CD14-positive monocyte (primary cell): ENCODE data around the gene MAP2. TPM values are rescaled to one million over a fixed set of nuclear protein-coding genes. Genes with fewer than 3 reads are reported as not detected.

ENCODE experiments used
- DNase-seq, 3 donors: peaks; one replicate each; pipeline ENCODE4 v3.0.0-alpha.2; 2011 to 2022
- H2AFZ ChIP-seq: 2 replicates; pipeline ENCODE4 v1.6.0; 2012; ENCODE audit warnings: mild to moderate bottlenecking, low read depth, low read length, inconsistent platforms; ENCODE audit not compliant: insufficient read depth, poor library complexity, severe bottlenecking
- H3K27ac ChIP-seq, 2 donors: 1 replicate in 1 of 2; 2 replicates in 1 of 2; pipeline ENCODE4 v1.5.1; 2012 to 2013; ENCODE audit warnings: low read length in 2 of 2, control low read depth in 1 of 2, inconsistent platforms in 1 of 2, low read depth in 1 of 2, mild to moderate bottlenecking in 1 of 2
- H3K27me3 ChIP-seq, 2 donors: one replicate each; pipeline versions ENCODE4 v1.6.0 to v1.6.1; 2011 to 2013; ENCODE audit warnings: low read length in 2 of 2; ENCODE audit not compliant: control insufficient read depth in 2 of 2, insufficient read depth in 2 of 2
- H3K36me3 ChIP-seq, 2 donors: replicated peaks in 1 of 2; 1 replicate in 1 of 2; 2 replicates in 1 of 2; pipeline versions ENCODE4 v1.5.1 to v1.6.1; 2012 to 2013; ENCODE audit warnings: low read length in 2 of 2, control low read depth in 1 of 2, inconsistent platforms in 1 of 2, mild to moderate bottlenecking in 1 of 2; ENCODE audit not compliant: insufficient read depth in 2 of 2, control insufficient read depth in 1 of 2
- H3K4me1 ChIP-seq, 2 donors: 1 replicate in 1 of 2; 2 replicates in 1 of 2; pipeline versions ENCODE4 v1.5.1 to v1.6.1; 2012 to 2013; ENCODE audit warnings: low read length in 2 of 2, control low read depth in 1 of 2, inconsistent platforms in 1 of 2, mild to moderate bottlenecking in 1 of 2, moderate library complexity in 1 of 2; ENCODE audit not compliant: insufficient read depth in 2 of 2, control insufficient read depth in 1 of 2
- H3K4me2 ChIP-seq: replicated peaks from 2 replicates; pipeline ENCODE3; 2012; ENCODE audit warnings: low read length, moderate library complexity, mild to moderate bottlenecking; ENCODE audit not compliant: poor library complexity, severe bottlenecking; ENCODE audit errors: extremely low read depth
- H3K4me3 ChIP-seq, 3 experiments: fragments of 200-600 bp in 1 of 3; sonication (generic) in 1 of 3; replicated peaks in 1 of 3; 1 replicate in 2 of 3; 2 replicates in 1 of 3; pipeline ENCODE4 v1.5.1; 2011 to 2013; ENCODE audit warnings: low read length in 3 of 3, mild to moderate bottlenecking in 3 of 3, control low read depth in 2 of 3, low read depth in 2 of 3, inconsistent platforms in 1 of 3, moderate library complexity in 1 of 3
- H3K79me2 ChIP-seq: 2 replicates; pipeline ENCODE4 v1.6.0; 2012; ENCODE audit warnings: mild to moderate bottlenecking, control low read depth, inconsistent platforms, low read length, moderate library complexity; ENCODE audit not compliant: insufficient read depth
- H3K9ac ChIP-seq: 2 replicates; pipeline ENCODE4 v1.6.0; 2017; ENCODE audit warnings: low read length, mild to moderate bottlenecking; ENCODE audit not compliant: insufficient read depth, poor library complexity, severe bottlenecking
- H3K9me3 ChIP-seq, 2 donors: replicated peaks in 1 of 2; 1 replicate in 1 of 2; 2 replicates in 1 of 2; pipeline versions ENCODE4 v1.5.1 to v1.6.1; 2012 to 2013; ENCODE audit warnings: low read length in 2 of 2, control low read depth in 1 of 2; ENCODE audit not compliant: control insufficient read depth in 1 of 2, insufficient read depth in 1 of 2
- H4K20me1 ChIP-seq: 2 replicates; pipeline ENCODE4 v1.6.0; 2012; ENCODE audit warnings: mild to moderate bottlenecking, low read length, control low read depth, moderate library complexity; ENCODE audit not compliant: insufficient read depth
- H3K27ac Mint-ChIP-seq, 7 donors: one replicate each; pipeline ENCODE4 v1.8.0; 2020; ENCODE audit warnings: mild to moderate bottlenecking in 7 of 7, mixed read lengths in 7 of 7, moderate library complexity in 6 of 7, inconsistent platforms in 2 of 7
- H3K27me3 Mint-ChIP-seq, 3 donors: one replicate each; pipeline ENCODE4 v1.8.0; 2021 to 2022; ENCODE audit warnings: low read depth in 3 of 3, mild to moderate bottlenecking in 3 of 3, mixed read lengths in 3 of 3, moderate library complexity in 3 of 3, inconsistent platforms in 1 of 3
- H3K36me3 Mint-ChIP-seq, 2 donors: one replicate each; pipeline ENCODE4 v1.8.0; 2020; ENCODE audit warnings: mixed read lengths in 2 of 2, inconsistent platforms in 1 of 2, mild to moderate bottlenecking in 1 of 2
- H3K4me1 Mint-ChIP-seq: one replicate; pipeline ENCODE4 v1.8.0; 2020; ENCODE audit warnings: mild to moderate bottlenecking, mixed read lengths
- H3K4me3 Mint-ChIP-seq, 2 donors: one replicate each; pipeline ENCODE4 v1.8.0; 2020; ENCODE audit warnings: mild to moderate bottlenecking in 2 of 2, mixed read lengths in 2 of 2, moderate library complexity in 1 of 2
- H3K9me3 Mint-ChIP-seq, 7 donors: one replicate each; pipeline ENCODE4 v1.8.0; 2020 to 2022; ENCODE audit warnings: mixed read lengths in 7 of 7, mild to moderate bottlenecking in 6 of 7, moderate library complexity in 6 of 7, inconsistent platforms in 2 of 7
- WGBS: methylation state at CpG from one replicate; pipeline ENCODE4 v1.1.5; 2013; ENCODE audit warnings: missing lambda C conversion rate; ENCODE audit not compliant: insufficient coverage; 5-methylcytosine and 5-hydroxymethylcytosine counted together
- intact Hi-C, 2 donors: fragments of 100-400 bp; cut with micrococcal nuclease; formaldehyde crosslinking; loops; one replicate each; pipeline versions ENCODE4 v1.15.0 to v1.15.1; 2023
- polyA plus RNA-seq, 3 donors: library from polyadenylated mRNA; depleted of rRNA in 1 of 3; unstranded in 2 of 3; stranded (reverse) in 1 of 3; fragments of 300-500 nt in 2 of 3; fragments of >200 nt in 1 of 3; fragmentation: Illumina TruSeq in 2 of 3; gene quantifications; 1 replicate in 2 of 3; 2 replicates in 1 of 3; pipeline ENCODE4 v1.2.3, GENCODE V29; 2012 to 2021
- TF ChIP-seq, protein P1 (sequence below): fragments of 200-600 bp; IDR thresholded peaks from one replicate; pipeline ENCODE4 v1.8.0; 2022; ENCODE audit warnings: antibody characterized with exemption, mild to moderate bottlenecking

The MAP2 gene
- polyA plus RNA-seq, 3 donors, result not detected

DNA sequence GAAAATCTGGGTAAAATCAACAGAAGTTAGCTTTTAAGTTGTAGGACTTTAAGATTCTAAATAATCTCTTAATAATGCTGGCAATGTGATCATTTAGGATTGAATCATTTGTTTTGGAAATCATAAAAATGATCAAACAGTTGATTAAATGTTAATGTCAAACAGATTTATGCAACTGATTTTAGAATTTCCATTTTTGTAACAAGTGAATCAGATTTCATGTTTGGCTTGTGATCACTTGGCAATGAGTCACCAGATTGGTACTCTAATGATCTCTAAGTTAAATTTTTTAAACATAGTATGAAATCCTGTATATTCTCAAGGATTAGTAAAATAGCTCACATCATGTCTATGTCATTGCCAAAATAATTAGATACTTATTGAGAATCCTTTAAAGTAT, 297.6 kb downstream of the MAP2 start:
- Histone ChIP-seq H4K20me1 (no peaks in the 10 kb centered on the region), H3K4me1 (no peaks in the 10 kb centered on the region), H2AFZ (no peak overlapping the region), H3K27ac (no peak overlapping the region), H3K36me3 (no peaks in the 10 kb centered on the region), H3K9me3 (no peaks in the 10 kb centered on the region), H3K9ac (no peak overlapping the region), H3K4me3 (no peak overlapping the region), H3K4me2 (no peak overlapping the region), H3K27me3 (no peaks in the 10 kb centered on the region), H3K79me2 (no peaks in the 10 kb centered on the region)
- no peaks in the 10 kb centered on the region for H3K4me1 Mint-ChIP-seq
- intact Hi-C loops, result no loop called here
- no peak for DNase-seq
- no peaks in the 10 kb centered on the region for H3K36me3 Mint-ChIP-seq
- H3K27ac Mint-ChIP-seq, result no peak overlapping the region
- peaks cover 0 to 6% (median 2%) of the 10 kb centered on the region in 7 donors for H3K9me3 Mint-ChIP-seq
- no peak overlapping the region for H3K4me3 Mint-ChIP-seq
- TF ChIP-seq, protein P1, sequence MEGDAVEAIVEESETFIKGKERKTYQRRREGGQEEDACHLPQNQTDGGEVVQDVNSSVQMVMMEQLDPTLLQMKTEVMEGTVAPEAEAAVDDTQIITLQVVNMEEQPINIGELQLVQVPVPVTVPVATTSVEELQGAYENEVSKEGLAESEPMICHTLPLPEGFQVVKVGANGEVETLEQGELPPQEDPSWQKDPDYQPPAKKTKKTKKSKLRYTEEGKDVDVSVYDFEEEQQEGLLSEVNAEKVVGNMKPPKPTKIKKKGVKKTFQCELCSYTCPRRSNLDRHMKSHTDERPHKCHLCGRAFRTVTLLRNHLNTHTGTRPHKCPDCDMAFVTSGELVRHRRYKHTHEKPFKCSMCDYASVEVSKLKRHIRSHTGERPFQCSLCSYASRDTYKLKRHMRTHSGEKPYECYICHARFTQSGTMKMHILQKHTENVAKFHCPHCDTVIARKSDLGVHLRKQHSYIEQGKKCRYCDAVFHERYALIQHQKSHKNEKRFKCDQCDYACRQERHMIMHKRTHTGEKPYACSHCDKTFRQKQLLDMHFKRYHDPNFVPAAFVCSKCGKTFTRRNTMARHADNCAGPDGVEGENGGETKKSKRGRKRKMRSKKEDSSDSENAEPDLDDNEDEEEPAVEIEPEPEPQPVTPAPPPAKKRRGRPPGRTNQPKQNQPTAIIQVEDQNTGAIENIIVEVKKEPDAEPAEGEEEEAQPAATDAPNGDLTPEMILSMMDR, result no peak
- no peaks in the 10 kb centered on the region for H3K27me3 Mint-ChIP-seq

DNA sequence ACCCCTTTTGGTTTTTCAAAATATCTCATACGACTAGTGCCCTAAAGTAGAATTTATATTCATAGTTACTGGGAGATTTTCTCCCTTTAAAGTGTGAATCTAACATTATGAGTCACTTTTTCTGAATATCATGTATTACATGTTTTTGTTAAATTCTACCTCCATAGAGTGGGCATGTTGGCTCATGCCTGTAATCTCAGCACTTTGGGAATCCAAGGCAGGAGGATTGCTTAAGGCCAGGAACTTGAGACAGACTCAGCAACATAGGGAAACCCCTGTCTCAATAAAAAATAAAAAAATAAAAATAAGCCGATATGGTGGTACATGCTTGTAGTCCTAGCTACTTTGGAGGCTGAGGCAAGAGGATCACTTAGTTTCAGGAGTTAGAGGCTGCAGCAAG, 302.5 kb downstream of the MAP2 start:
- TF ChIP-seq, protein P1, result no peak
- Mint-ChIP-seq H3K4me1 (no peaks in the 10 kb centered on the region), H3K4me3 (no peak overlapping the region), H3K27me3 (no peaks in the 10 kb centered on the region), H3K27ac (no peak overlapping the region), H3K36me3 (no peaks in the 10 kb centered on the region), H3K9me3 (peaks cover 0 to 4% (median 2%) of the 10 kb centered on the region in 7 donors)
- H4K20me1 ChIP-seq, result no peaks in the 10 kb centered on the region
- H3K4me3 ChIP-seq, result no peak overlapping the region
- no CpG with 5 or more reads among the region's 2 CpGs for WGBS
- no peaks in the 10 kb centered on the region for H3K27me3 ChIP-seq
- no peak overlapping the region for H2AFZ ChIP-seq
- no peak overlapping the region for H3K9ac ChIP-seq
- no peaks in the 10 kb centered on the region for H3K4me1 ChIP-seq
- no peak for DNase-seq
- no peaks in the 10 kb centered on the region for H3K36me3 ChIP-seq
- H3K9me3 ChIP-seq, result no peaks in the 10 kb centered on the region
- no peaks in the 10 kb centered on the region for H3K79me2 ChIP-seq
- intact Hi-C loops, result no loop called here
- H3K4me2 ChIP-seq, result no peak overlapping the region
- H3K27ac ChIP-seq, result no peak overlapping the region
